Raji (cell line): ENCODE measurements around the gene SPAG4.
A peak's percentile ranks its signal among the peaks of the same experiment; 100 is the strongest.

Experiments
- POLR2A ChIP-seq: IDR thresholded peaks from 2 replicates; pipeline ENCODE4 v1.6.1; 2011; ENCODE audit warnings: low read depth, low read length, control low read depth; ENCODE audit not compliant: insufficient read depth

The SPAG4 gene, protein sequence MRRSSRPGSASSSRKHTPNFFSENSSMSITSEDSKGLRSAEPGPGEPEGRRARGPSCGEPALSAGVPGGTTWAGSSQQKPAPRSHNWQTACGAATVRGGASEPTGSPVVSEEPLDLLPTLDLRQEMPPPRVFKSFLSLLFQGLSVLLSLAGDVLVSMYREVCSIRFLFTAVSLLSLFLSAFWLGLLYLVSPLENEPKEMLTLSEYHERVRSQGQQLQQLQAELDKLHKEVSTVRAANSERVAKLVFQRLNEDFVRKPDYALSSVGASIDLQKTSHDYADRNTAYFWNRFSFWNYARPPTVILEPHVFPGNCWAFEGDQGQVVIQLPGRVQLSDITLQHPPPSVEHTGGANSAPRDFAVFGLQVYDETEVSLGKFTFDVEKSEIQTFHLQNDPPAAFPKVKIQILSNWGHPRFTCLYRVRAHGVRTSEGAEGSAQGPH

DNA sequence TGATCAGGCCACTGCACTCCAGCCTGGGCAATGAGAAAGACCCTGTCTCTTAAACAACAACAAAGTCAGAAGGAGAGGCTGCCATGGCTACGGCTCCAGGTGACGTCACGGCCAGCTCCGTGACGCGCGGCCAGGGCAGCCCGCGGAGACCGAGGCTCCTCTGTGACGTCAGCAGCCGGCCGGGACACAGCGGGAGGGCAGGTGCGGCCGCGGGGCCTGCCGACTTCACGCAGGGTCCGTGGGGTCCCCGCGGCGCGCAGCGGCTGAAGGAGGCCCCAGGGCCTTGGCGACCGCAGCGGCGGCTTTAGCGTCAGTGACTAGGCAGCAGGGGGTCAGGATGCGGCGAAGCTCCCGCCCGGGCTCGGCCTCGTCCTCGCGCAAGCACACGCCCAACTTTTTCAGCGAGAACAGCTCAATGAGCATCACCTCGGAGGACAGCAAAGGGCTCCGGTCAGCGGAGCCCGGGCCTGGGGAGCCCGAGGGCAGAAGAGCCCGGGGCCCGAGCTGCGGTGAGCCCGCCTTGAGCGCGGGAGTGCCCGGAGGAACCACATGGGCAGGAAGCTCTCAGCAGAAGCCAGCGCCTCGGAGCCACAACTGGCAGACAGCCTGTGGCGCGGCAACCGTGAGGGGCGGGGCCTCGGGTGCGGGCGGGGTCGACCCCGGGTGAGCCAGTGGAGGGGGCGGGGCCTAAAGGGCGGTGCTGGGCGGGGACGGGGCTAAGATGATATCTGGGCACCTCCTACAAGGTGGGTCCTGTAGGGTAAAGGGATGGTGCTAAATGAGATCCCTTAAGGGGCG is at the start of gene SPAG4:
SPAG4 (plus strand) TSS at position 163 of the 798 bp plus-strand sequence; CDS start at position 338, 175 bp downstream.
- peak; percentile 85 for TF ChIP-seq POLR2A

DNA sequence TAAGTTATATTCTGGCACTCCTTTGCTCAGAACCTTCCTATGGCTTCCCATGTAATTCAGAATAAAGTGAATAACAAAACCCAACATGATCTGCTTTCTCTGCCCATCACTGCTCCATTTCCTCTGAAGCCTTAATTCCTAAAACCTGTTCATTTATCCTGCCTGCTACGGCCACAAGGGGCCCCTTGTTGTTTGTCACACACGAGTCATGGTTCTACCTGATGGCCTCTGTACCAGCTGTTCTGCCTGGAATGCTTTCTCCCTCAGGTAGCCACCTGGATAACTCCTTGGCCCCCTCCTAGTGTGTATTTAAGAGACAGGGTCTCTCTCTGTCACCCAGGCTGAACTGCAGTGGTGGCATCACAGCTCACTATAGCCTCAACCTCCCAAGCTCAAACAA is 47.0 kb upstream of the SPAG4 start:
- no peak for TF ChIP-seq POLR2A

DNA sequence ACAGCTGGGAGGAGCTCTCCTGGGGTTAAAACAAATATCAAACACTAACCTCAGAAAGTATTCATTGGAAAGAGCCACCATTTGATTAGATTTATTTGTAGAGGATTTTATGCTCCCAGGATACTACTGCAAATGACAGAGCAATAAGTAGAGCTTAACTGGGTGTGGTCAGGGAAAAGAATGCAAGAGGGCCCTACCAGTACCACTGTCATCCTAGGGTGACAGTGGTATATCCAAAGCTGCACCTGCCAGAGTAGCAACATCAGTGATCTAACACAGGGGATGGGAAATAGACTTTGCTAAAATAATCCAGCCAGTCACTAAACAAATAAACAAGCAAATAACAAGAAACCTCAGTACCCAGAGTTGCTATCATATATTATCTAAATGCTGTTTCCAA is 44.1 kb upstream of the SPAG4 start:
- TF ChIP-seq POLR2A, result no peak

DNA sequence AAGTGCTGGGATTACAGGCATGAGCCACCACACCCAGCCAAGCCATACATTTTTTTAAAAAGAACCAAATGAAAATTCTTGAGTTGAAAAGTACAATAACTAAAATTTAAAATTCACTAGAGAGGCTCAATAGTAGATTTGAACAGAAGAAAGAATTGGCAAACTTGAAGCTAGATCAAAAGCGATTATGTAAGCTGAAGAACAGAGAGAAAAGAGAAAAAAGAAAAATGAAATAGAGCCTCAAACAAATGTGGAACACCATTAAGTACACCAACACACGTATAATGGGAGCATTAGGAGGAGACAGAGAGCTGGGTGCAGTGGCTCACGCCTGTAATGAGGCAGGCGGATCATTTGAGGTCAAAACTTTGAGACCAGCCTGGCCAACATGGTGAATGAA is 42.8 kb upstream of the SPAG4 start:
- no peak for TF ChIP-seq POLR2A

DNA sequence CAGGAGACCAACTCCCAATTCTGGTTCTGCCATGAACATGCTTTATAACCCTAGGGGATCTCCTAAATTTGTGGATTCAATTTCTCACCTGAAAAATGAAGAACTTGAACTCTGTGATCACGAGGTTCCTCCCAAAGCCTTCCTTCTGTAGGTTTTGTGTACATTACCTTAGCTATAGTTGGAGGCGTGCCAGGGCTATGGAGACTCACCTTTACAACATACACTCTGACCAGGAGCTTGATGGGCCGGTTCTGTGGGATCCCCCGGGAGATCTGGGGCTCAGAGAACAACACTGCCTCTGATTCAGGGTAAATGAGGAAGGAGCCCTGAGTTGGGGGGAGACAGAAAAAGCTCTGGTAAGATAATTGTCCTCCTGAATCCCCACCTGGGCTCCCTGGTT is 39.7 kb upstream of the SPAG4 start:
- no peak for TF ChIP-seq POLR2A

DNA sequence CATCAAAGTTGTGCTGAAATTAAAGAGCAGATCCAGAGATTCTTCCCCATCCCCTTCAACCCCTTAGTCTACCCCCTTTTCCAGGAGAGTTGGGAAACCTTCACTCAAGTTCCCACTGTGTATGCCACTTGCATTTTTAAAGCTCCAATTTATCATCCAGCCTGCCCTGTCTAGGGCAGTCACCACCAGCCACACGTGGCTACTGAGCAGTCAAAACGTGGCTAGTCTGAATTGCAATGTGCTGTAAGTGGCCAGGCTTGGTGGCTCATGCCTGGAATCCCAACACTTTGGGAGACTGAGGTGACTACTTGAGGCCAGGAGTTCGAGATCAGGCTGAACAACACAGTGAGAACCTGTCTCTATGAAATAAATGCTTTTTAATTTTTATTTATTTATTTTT is 38.8 kb upstream of the SPAG4 start:
- TF ChIP-seq POLR2A, result no peak

DNA sequence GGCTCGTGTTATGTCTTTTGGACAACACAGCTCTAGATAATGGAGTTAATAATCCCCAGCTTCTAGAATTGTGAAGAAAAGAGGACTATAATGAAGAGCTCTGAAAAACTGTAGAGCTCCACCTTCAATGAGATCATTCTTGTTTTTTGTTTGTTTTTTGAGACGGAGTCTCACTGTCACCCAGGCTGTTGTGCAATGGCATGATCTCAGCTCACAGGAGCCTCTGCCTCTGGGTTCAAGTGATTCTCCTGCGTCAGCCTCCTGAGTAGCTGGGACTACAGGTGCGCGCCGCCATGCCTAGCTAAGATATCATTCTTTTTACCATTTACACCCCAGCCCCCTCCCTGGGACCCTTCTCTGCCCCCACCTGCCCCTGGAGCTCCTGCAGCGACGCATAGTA is 37.2 kb upstream of the SPAG4 start:
- no peak for TF ChIP-seq POLR2A

DNA sequence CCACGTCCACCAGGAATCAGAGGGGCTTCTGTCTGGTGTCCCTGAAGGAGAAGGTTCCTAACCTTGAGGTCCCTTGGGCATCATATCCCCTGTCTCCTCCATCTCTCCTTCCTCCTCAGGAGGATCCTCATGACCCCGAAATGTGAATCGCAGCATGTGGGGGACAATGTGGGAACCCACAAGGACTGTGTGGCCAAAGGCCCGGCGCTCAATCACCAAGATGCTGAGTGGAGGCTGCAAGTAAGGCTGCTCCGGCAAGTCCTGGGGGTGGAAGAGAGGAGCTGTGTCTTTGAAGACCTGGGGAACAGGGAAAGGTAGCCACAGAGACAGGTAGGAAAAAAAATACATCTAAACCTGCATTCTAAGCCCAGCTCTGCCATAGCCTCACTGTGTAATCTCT is 36.4 kb upstream of the SPAG4 start:
- no peak for TF ChIP-seq POLR2A

DNA sequence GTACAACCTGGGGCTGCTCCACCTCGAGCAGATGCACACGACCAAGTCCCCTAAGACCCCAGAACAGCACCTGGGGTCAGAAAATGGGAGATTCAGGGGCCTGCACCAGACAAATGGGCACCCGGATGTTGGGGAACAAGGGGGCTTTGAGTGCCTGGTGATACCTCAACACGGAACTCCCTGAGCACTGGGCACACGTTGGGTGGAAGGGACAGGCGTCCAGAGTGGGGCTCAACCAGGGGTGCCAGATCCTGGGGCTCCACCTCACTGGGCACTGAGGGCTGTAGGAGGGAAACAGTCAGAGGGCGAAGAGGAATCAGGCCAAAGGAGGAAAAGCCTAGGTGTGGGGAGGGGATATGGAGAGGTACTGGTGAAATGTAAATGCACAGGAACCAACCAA is 33.5 kb upstream of the SPAG4 start:
- TF ChIP-seq POLR2A, result no peak

DNA sequence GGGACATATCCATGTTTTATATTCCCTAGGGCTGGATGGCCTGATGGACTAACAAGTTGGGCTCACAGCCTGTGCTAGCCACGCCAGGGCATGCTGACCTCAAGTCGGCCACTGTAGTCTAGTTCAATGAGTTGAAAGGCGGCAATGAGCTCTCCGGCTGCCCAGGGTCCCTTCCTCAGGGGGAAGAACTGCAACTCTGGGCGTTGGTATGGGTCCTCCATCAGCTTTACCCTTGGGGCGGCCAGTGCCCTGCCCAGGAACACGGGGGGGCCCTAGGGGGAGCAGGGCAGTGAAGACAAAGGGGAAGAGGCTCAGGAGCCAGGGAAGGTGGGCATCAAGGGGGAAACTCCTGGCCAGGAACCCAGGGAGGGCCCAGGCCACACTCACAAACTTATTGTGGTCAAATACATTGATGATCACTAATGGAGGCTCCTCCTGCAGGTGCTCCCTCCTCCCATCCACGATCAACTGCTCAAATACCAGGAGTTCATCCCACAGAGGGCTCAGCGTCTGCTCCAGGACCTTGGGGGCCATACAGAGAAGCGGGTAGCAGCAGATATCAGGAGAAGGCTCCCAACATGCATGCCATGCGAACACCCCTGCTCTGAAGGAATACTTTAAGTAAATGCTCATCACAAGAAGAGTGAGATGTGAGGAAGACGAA is 32.8 kb upstream of the SPAG4 start:
- TF ChIP-seq POLR2A, result no peak

DNA sequence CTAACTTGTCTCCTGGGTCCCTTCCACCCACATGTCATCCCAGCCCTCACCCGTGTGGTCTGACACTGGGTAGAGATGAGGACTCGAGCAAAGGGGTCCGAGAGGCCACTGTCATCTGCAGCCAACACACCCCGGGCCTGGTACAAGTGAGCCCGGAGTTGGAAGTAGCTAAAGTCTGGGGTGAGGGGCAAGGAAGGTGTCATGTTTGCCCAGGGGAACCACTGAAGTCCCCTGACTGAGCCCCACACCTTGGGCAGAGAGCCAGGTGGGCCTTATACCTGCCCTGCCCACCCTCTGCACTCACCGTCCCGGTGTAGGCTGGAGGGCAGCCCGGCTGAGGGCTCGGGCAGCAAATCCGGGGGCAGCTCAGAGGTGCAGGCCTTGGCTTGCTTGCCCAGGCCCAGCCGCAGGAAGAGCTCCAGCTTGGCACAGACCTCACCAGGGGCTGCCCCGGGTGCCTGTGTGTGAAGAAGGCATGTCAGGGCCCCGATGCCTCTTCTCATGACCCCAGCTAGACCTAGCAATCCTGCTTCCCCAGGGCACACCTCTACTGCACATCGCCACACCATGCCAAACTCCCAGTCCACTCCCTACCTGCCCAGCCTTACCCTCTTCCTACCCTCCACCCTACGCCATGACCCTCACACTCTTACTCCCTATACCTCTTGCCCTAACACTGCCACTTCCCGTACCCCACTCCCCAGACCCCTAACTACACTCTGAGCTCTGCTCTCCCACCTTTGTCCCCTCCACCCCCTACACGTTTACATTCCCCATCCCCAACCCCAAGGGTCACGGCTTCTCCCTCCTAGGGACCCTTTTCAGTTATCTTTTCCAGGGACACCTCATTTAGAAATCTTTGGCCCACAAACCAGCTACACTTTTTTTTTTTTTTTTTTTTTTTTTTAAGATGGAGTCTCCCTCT is 31.7 kb upstream of the SPAG4 start:
- no peak for TF ChIP-seq POLR2A

DNA sequence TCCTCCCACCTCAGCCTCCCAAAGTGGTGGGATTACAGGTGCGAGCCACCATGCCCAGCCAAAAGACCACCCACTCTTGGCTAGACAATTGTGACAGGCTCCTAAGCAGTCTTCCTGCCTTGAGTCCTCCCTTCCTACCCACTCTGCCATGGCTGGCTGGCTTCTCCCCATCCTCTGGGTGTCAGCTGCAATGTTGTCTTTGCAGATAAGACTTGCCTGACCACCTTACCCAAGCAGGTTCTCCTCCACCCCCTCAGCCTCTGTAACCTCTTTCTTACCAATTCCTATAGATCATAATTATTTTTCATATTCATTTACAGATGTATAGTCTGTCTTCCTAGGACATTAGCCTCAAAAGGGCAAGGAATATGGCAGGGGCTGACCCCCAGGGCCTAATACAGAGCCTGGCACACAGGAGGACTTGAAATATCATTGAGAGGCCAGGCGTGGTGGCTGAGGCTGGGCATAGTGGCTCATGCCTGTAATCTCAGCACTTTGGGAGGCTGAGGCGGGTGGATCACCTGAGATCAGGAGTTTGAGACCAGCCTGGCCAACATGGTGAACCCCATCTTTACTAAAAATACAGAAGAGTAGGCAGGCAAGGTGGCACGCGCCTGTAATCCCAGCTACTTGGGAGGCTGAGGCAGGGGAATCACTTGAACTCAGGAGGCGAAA is 28.7 kb upstream of the SPAG4 start:
- no peak for TF ChIP-seq POLR2A

DNA sequence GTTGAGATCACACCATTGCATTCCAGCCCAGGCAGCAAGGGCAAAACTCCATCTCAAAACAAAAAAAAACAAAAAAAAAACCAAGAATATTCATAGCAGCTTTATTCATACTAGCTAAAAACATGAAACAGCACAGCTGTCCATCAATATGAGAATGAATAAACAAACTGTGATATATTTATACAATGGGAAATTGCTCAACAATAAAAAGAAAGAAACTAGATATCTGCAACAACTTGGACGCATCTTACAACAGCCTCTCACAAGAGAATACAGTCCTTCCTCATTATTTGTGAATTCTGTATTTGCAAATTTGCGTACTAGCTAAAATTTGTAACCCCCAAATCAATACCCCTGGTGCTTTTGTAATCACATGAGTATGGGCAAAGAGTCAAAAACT is 28.2 kb upstream of the SPAG4 start:
- no peak for TF ChIP-seq POLR2A

DNA sequence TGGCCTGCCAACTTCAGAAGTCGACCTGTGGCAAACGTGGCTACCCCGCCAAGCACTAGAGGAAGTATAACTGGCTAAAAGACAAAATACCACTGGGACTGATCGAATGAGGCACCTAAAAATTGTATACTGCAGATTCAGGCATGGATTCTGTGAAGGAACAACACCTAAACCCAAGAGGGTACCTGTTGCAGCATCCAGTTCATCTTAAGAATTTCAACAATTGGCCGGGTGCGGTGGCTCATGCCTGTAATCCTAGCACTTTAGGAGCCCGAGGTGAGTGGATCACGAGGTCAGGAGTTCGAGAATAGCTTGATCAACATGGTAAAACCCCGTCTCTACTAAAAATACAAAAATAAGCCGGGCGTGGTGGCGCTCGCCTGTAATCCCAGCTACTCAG is 27.2 kb upstream of the SPAG4 start:
- TF ChIP-seq POLR2A, result no peak
